Measurements from ENCODE around the gene ANKRD11. TPM values are rescaled to one million over a fixed set of nuclear protein-coding genes. Genes with fewer than 3 reads are reported as not detected.

Gene ANKRD11
- total RNA-seq, 1 donor from 2014 or later = 209 TPM

- H3K27ac Mint-ChIP-seq (ENCODE audit: unreplicated experiment) = no peak overlapping the region
- no peaks in the 10 kb centered on the region for H3K9me3 Mint-ChIP-seq (ENCODE audit: unreplicated experiment)
- peaks cover 88% of the 10 kb centered on the region for H3K4me1 Mint-ChIP-seq (ENCODE audit: unreplicated experiment)
- no peak for TF ChIP-seq CTCF (IDR thresholded peaks at IDR 0.05)
- no peaks in the 10 kb centered on the region for H3K27me3 Mint-ChIP-seq (ENCODE audit: unreplicated experiment)
- DNase-seq (ENCODE audit: extremely low spot score, unreplicated experiment) = no peak
- H3K4me3 Mint-ChIP-seq (ENCODE audit: unreplicated experiment) = no peak overlapping the region
- H3K36me3 Mint-ChIP-seq (ENCODE audit: unreplicated experiment) = no peaks in the 10 kb centered on the region
These were observed 82.4 kb downstream of the ANKRD11 start for GRCh38 chr16:89407925-89408300.

GRCh38 chr16:89407282-89407924 lies 83.0 kb downstream of the ANKRD11 start:
- no peaks in the 10 kb centered on the region for H3K27me3 Mint-ChIP-seq (ENCODE audit: unreplicated experiment)
- no peak overlapping the region for H3K4me3 Mint-ChIP-seq (ENCODE audit: unreplicated experiment)
- TF ChIP-seq CTCF (IDR thresholded peaks at IDR 0.05) = no peak
- H3K27ac Mint-ChIP-seq (ENCODE audit: unreplicated experiment) = no peak overlapping the region
- peaks cover 83% of the 10 kb centered on the region for H3K4me1 Mint-ChIP-seq (ENCODE audit: unreplicated experiment)
- H3K9me3 Mint-ChIP-seq (ENCODE audit: unreplicated experiment) = no peaks in the 10 kb centered on the region
- no peaks in the 10 kb centered on the region for H3K36me3 Mint-ChIP-seq (ENCODE audit: unreplicated experiment)
- DNase-seq (ENCODE audit: extremely low spot score, unreplicated experiment) = no peak

- Mint-ChIP-seq H3K27ac (ENCODE audit: unreplicated experiment) (peak overlapping the region; percentile 66), H3K4me3 (ENCODE audit: unreplicated experiment) (no peak overlapping the region), H3K27me3 (ENCODE audit: unreplicated experiment) (no peaks in the 10 kb centered on the region), H3K9me3 (ENCODE audit: unreplicated experiment) (no peaks in the 10 kb centered on the region), H3K36me3 (ENCODE audit: unreplicated experiment) (no peaks in the 10 kb centered on the region), H3K4me1 (ENCODE audit: unreplicated experiment) (peaks cover 88% of the 10 kb centered on the region)
- DNase-seq (ENCODE audit: extremely low spot score, unreplicated experiment) = no peak
- no peak for TF ChIP-seq CTCF (IDR thresholded peaks at IDR 0.05)
These were observed 84.0 kb downstream of the ANKRD11 start for GRCh38 chr16:89406277-89406888.

- no peak for TF ChIP-seq CTCF (IDR thresholded peaks at IDR 0.05)
- no peaks in the 10 kb centered on the region for H3K9me3 Mint-ChIP-seq (ENCODE audit: unreplicated experiment)
- peaks cover 78% of the 10 kb centered on the region for H3K4me1 Mint-ChIP-seq (ENCODE audit: unreplicated experiment)
- H3K4me3 Mint-ChIP-seq (ENCODE audit: unreplicated experiment) = no peak overlapping the region
- DNase-seq (ENCODE audit: extremely low spot score, unreplicated experiment) = no peak
- H3K36me3 Mint-ChIP-seq (ENCODE audit: unreplicated experiment) = no peaks in the 10 kb centered on the region
- no peak overlapping the region for H3K27ac Mint-ChIP-seq (ENCODE audit: unreplicated experiment)
- H3K27me3 Mint-ChIP-seq (ENCODE audit: unreplicated experiment) = no peaks in the 10 kb centered on the region
These were observed 85.8 kb downstream of the ANKRD11 start for GRCh38 chr16:89404561-89404960.

- Mint-ChIP-seq H3K4me3 (ENCODE audit: unreplicated experiment) (no peak overlapping the region), H3K27me3 (ENCODE audit: unreplicated experiment) (no peaks in the 10 kb centered on the region), H3K4me1 (ENCODE audit: unreplicated experiment) (peaks cover 71% of the 10 kb centered on the region), H3K36me3 (ENCODE audit: unreplicated experiment) (peaks cover 2% of the 10 kb centered on the region), H3K27ac (ENCODE audit: unreplicated experiment) (no peak overlapping the region), H3K9me3 (ENCODE audit: unreplicated experiment) (no peaks in the 10 kb centered on the region)
- no peak for DNase-seq (ENCODE audit: extremely low spot score, unreplicated experiment)
- TF ChIP-seq CTCF (IDR thresholded peaks at IDR 0.05) = no peak
These were observed 87.4 kb downstream of the ANKRD11 start for GRCh38 chr16:89402962-89403361.

Data from osteocyte (in vitro differentiated cells).